HepG2 (cell line): ENCODE results near the gene NDOR1. TPM values are rescaled to one million over a fixed set of nuclear protein-coding genes. Genes with fewer than 3 reads are reported as not detected.

ENCODE experiments used
- ATM ChIP-seq: fragments of 450-650 bp; IDR thresholded peaks from 2 replicates; pipeline ENCODE4 v1.7.1; 2017; ENCODE audit warnings: mild to moderate bottlenecking, borderline replicate concordance
- BRF2 ChIP-seq: sonication (generic); formaldehyde crosslinking; IDR thresholded peaks from 2 replicates; pipeline ENCODE4 v1.8.1; 2022; ENCODE audit warnings: mild to moderate bottlenecking, missing genetic modification reagents
- DNMT3B ChIP-seq: conservative IDR thresholded peaks from 2 replicates; pipeline ENCODE4 v1.6.1; 2016; ENCODE audit warnings: missing biosample characterization, control low read depth
- FOXC1 ChIP-seq: sonication (generic); formaldehyde crosslinking; IDR thresholded peaks from 2 replicates; pipeline ENCODE4 v1.8.0; 2022; ENCODE audit warnings: mild to moderate bottlenecking, missing genetic modification reagents, borderline replicate concordance
- JARID2 ChIP-seq: sonication (generic); formaldehyde crosslinking; IDR thresholded peaks from 2 replicates; pipeline ENCODE4 v1.8.1; 2023; ENCODE audit warnings: missing genetic modification reagents, inconsistent platforms; ENCODE audit not compliant: insufficient replicate concordance
- MXD4 ChIP-seq: IDR thresholded peaks from 2 replicates; pipeline ENCODE4 v1.6.1; 2016; ENCODE audit warnings: mild to moderate bottlenecking, missing biosample characterization, missing genetic modification reagents
- PHF20 ChIP-seq: sonication (generic); formaldehyde crosslinking; IDR thresholded peaks from 2 replicates; pipeline ENCODE4 v1.5.0; 2020; ENCODE audit warnings: mild to moderate bottlenecking, missing genetic modification reagents
- PTBP1 ChIP-seq: fragments of 200-400 bp; formaldehyde crosslinking; IDR thresholded peaks from 2 replicates; pipeline ENCODE4 v1.6.1; 2018; ENCODE audit warnings: low read length, low read depth; ENCODE audit not compliant: poor library complexity, severe bottlenecking
- RFX5 ChIP-seq: IDR thresholded peaks from 2 replicates; pipeline ENCODE4 v1.6.1; 2011; ENCODE audit warnings: low read depth, low read length, improper control_type of control experiment
- RXRB ChIP-seq: IDR thresholded peaks from 2 replicates; pipeline ENCODE4 v1.6.1; 2016; ENCODE audit warnings: borderline replicate concordance, missing genetic modification reagents, missing compliant biosample characterization
- SP1 ChIP-seq, 2 experiments: fragments of 450-650 bp in 1 of 2; sonication (generic) in 1 of 2; formaldehyde crosslinking in 1 of 2; IDR thresholded peaks; 2 replicates each; pipeline versions ENCODE4 v1.4.0 to v1.6.1; 2016 to 2020; ENCODE audit warnings: missing genetic modification reagents in 1 of 2
- TAF1 ChIP-seq: sonication (generic); formaldehyde crosslinking; IDR thresholded peaks from 2 replicates; pipeline ENCODE4 v1.4.0; 2020; ENCODE audit warnings: missing genetic modification reagents
- THRA ChIP-seq: sonication (generic); formaldehyde crosslinking; IDR thresholded peaks from 2 replicates; pipeline ENCODE4 v1.4.0; 2020; ENCODE audit warnings: missing genetic modification reagents, borderline replicate concordance
- ZNF768 ChIP-seq: sonication (generic); formaldehyde crosslinking; IDR thresholded peaks from 2 replicates; pipeline ENCODE4 v1.4.0; 2020; ENCODE audit warnings: missing genetic modification reagents
- ZNF777 ChIP-seq: sonication (generic); formaldehyde crosslinking; IDR thresholded peaks from 2 replicates; pipeline ENCODE4 v1.4.0; 2020; ENCODE audit warnings: missing genetic modification reagents
- polyA plus RNA-seq, 8 experiments: library from polyadenylated mRNA; depleted of rRNA in 3 of 8; stranded (reverse) in 7 of 8; unstranded in 1 of 8; fragments of >200 nt; fragmentation: Illumina TruSeq in 4 of 8; extraction: Trizol in 4 of 8; gene quantifications; 2 replicates each; pipeline versions ENCODE4 v1.2.1 to v1.2.3, GENCODE V29; 2011 to 2016; ENCODE audit warnings: low read depth in 4 of 8, missing spikeins in 1 of 8, mixed read lengths in 1 of 8; ENCODE audit not compliant: insufficient read depth in 1 of 8
- total RNA-seq, 5 experiments: library from RNA; depleted of rRNA; stranded (reverse); fragments of >200 nt; fragmentation: Illumina TruSeq; extraction: Trizol; gene quantifications; 2 replicates each; pipeline ENCODE4 v1.2.3, GENCODE V29; 2016; ENCODE audit warnings: low read depth in 1 of 5
- TF ChIP-seq, protein P1 (sequence below): sonication (generic); formaldehyde crosslinking; IDR thresholded peaks from one replicate; pipeline ENCODE4 v1.5.1; 2020; ENCODE audit warnings: mild to moderate bottlenecking, missing genetic modification reagents; ENCODE audit errors: not compliant biosample characterization
- TF ChIP-seq, protein P2 (sequence below): sonication (generic); formaldehyde crosslinking; IDR thresholded peaks from 2 replicates; pipeline ENCODE4 v1.8.1; 2023; ENCODE audit warnings: mild to moderate bottlenecking, missing genetic modification reagents, borderline replicate concordance

NDOR1 gene
- total and polyA plus RNA-seq, 2 of the 13 experiments (the other 11 are each of a cell fraction or from before 2014, with no cell fraction given) = 3.6 to 8.7 TPM

GRCh38 chr9:137200311-137201204 is 4.9 kb upstream of the NDOR1 start, which contains the start of gene TPRN (continued):
- TF ChIP-seq, protein P1, sequence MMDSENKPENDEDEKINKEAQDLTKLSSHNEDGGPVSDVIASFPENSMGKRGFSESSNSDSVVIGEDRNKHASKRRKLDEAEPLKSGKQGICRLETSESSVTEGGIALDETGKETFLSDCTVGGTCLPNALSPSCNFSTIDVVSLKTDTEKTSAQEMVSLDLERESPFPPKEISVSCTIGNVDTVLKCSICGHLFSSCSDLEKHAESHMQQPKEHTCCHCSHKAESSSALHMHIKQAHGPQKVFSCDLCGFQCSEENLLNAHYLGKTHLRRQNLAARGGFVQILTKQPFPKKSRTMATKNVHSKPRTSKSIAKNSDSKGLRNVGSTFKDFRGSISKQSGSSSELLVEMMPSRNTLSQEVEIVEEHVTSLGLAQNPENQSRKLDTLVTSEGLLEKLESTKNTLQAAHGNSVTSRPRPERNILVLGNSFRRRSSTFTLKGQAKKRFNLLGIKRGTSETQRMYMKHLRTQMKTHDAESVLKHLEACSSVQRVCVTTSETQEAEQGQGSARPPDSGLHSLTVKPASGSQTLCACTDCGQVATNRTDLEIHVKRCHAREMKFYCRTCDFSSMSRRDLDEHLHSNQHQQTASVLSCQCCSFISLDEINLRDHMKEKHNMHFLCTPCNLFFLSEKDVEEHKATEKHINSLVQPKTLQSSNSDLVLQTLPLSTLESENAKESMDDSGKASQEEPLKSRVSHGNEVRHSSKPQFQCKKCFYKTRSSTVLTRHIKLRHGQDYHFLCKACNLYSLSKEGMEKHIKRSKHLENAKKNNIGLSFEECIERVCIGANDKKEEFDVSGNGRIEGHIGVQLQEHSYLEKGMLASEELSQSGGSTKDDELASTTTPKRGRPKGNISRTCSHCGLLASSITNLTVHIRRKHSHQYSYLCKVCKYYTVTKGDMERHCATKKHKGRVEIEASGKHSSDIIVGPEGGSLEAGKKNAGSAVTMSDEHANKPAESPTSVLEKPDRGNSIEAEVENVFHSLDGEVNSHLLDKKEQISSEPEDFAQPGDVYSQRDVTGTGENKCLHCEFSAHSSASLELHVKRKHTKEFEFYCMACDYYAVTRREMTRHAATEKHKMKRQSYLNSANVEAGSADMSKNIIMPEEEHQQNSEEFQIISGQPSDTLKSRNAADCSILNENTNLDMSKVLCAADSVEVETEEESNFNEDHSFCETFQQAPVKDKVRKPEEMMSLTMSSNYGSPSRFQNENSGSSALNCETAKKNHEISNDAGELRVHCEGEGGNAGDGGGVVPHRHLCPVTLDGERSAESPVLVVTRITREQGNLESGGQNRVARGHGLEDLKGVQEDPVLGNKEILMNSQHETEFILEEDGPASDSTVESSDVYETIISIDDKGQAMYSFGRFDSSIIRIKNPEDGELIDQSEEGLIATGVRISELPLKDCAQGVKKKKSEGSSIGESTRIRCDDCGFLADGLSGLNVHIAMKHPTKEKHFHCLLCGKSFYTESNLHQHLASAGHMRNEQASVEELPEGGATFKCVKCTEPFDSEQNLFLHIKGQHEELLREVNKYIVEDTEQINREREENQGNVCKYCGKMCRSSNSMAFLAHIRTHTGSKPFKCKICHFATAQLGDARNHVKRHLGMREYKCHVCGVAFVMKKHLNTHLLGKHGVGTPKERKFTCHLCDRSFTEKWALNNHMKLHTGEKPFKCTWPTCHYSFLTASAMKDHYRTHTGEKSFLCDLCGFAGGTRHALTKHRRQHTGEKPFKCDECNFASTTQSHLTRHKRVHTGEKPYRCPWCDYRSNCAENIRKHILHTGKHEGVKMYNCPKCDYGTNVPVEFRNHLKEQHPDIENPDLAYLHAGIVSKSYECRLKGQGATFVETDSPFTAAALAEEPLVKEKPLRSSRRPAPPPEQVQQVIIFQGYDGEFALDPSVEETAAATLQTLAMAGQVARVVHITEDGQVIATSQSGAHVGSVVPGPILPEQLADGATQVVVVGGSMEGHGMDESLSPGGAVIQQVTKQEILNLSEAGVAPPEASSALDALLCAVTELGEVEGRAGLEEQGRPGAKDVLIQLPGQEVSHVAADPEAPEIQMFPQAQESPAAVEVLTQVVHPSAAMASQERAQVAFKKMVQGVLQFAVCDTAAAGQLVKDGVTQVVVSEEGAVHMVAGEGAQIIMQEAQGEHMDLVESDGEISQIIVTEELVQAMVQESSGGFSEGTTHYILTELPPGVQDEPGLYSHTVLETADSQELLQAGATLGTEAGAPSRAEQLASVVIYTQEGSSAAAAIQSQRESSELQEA (CRISPR knock-in tag) = peak; percentile 71
- TF ChIP-seq RFX5 = 0 out of 2 replicates have a peak, but pooled peaks have one; percentile 36
- TF ChIP-seq TAF1 (CRISPR knock-in tag) = peak; percentile 89
- TF ChIP-seq, protein P2, sequence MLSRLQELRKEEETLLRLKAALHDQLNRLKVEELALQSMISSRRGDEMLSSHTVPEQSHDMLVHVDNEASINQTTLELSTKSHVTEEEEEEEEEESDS (CRISPR knock-in tag) = no peak
- peak; percentile 86 for TF ChIP-seq THRA
- no peak for TF ChIP-seq JARID2
- TF ChIP-seq ATM = no peak
- peak; percentile 77; the same call in 1 of the 2 replicates for TF ChIP-seq FOXC1 (CRISPR knock-in tag)
- TF ChIP-seq ZNF768 (CRISPR knock-in tag) = peak; percentile 66
- peak; percentile 83 for TF ChIP-seq PHF20 (CRISPR knock-in tag)
- no peak for TF ChIP-seq PTBP1
- 0 out of 2 replicates have a peak, but pooled peaks have one; percentile 40 for TF ChIP-seq DNMT3B (CRISPR knock-in tag)
- peak; percentile 87 for TF ChIP-seq RXRB (CRISPR knock-in tag)
- TF ChIP-seq BRF2 (CRISPR knock-in tag) = peak; percentile 83; the same call in 1 of the 2 replicates
- peak; percentile 30; the same call in 1 of the 2 replicates for TF ChIP-seq ZNF777 (CRISPR knock-in tag)
- TF ChIP-seq SP1 (IDR thresholded peaks at IDR 0.05) = peak; percentile 34; the same call in 1 of the 2 replicates
- peak; percentile 96 for TF ChIP-seq SP1 (CRISPR knock-in tag; IDR thresholded peaks at IDR 0.05)
- 0 out of 2 replicates have a peak, but pooled peaks have one; percentile 86 for TF ChIP-seq MXD4 (CRISPR knock-in tag)
